ENCODE data around the gene SHROOM3. TPM values are rescaled to one million over a fixed set of nuclear protein-coding genes. Genes with fewer than 3 reads are reported as not detected.
A peak's percentile ranks its signal among the peaks of the same experiment; 100 is the strongest.

SHROOM3 gene
- total RNA-seq, 6 experiments from 2014 or later = 39.1 to 98.7 (median 40.9) TPM

- peaks cover 55% of the 10 kb centered on the region for H3K4me1 Mint-ChIP-seq (ENCODE audit: low read depth)
- no peak for TF ChIP-seq CTCF (IDR thresholded peaks at IDR 0.05)
- H3K36me3 Mint-ChIP-seq (ENCODE audit: low read depth) = no peaks in the 10 kb centered on the region
- H3K9me3 Mint-ChIP-seq = no peaks in the 10 kb centered on the region
- peak overlapping the region; percentile 81 for H3K27ac Mint-ChIP-seq
- DNase-seq = no peak
- H3K27me3 Mint-ChIP-seq (ENCODE audit: insufficient read depth) = peaks cover 4% of the 10 kb centered on the region; the same call in 1 of the 2 replicates
- peak overlapping the region; percentile 82; the same call in 1 of the 2 replicates for H3K4me3 Mint-ChIP-seq
These were observed 136.2 kb downstream of the SHROOM3 start for GRCh38 chr4:76571274-76571673.

- no peak for DNase-seq
- Mint-ChIP-seq H3K4me1 (ENCODE audit: low read depth) (peaks cover 47% of the 10 kb centered on the region), H3K27me3 (ENCODE audit: insufficient read depth) (peaks cover 4% of the 10 kb centered on the region; the same call in 1 of the 2 replicates), H3K9me3 (no peaks in the 10 kb centered on the region), H3K36me3 (ENCODE audit: low read depth) (no peaks in the 10 kb centered on the region), H3K4me3 (no peak overlapping the region), H3K27ac (peak overlapping the region; percentile 81; the same call in 1 of the 2 replicates)
- TF ChIP-seq CTCF (IDR thresholded peaks at IDR 0.05) = no peak
These were observed 137.2 kb downstream of the SHROOM3 start for GRCh38 chr4:76572224-76572623.

GRCh38 chr4:76576824-76577223, 141.8 kb downstream of the SHROOM3 start:
- TF ChIP-seq CTCF (IDR thresholded peaks at IDR 0.05) = no peak
- H3K36me3 Mint-ChIP-seq (ENCODE audit: low read depth) = no peaks in the 10 kb centered on the region
- no peaks in the 10 kb centered on the region for H3K9me3 Mint-ChIP-seq
- no peak overlapping the region for H3K27ac Mint-ChIP-seq
- peaks cover 23% of the 10 kb centered on the region for H3K4me1 Mint-ChIP-seq (ENCODE audit: low read depth)
- DNase-seq = no peak
- H3K27me3 Mint-ChIP-seq (ENCODE audit: insufficient read depth) = no peaks in the 10 kb centered on the region
- no peak overlapping the region for H3K4me3 Mint-ChIP-seq

- H3K27me3 Mint-ChIP-seq (ENCODE audit: insufficient read depth) = no peaks in the 10 kb centered on the region
- no peaks in the 10 kb centered on the region for H3K9me3 Mint-ChIP-seq
- no peak for TF ChIP-seq CTCF (IDR thresholded peaks at IDR 0.05)
- peaks cover 30% of the 10 kb centered on the region for H3K4me1 Mint-ChIP-seq (ENCODE audit: low read depth)
- H3K36me3 Mint-ChIP-seq (ENCODE audit: low read depth) = no peaks in the 10 kb centered on the region
- H3K27ac Mint-ChIP-seq = no peak overlapping the region
- H3K4me3 Mint-ChIP-seq = no peak overlapping the region
- no peak for DNase-seq
These were observed 143.1 kb downstream of the SHROOM3 start for GRCh38 chr4:76578002-76578560.

GRCh38 chr4:76579596-76580375, 144.8 kb downstream of the SHROOM3 start:
- TF ChIP-seq CTCF (IDR thresholded peaks at IDR 0.05) = no peak
- peaks cover 40% of the 10 kb centered on the region for H3K4me1 Mint-ChIP-seq (ENCODE audit: low read depth)
- H3K36me3 Mint-ChIP-seq (ENCODE audit: low read depth) = no peaks in the 10 kb centered on the region
- H3K27me3 Mint-ChIP-seq (ENCODE audit: insufficient read depth) = no peaks in the 10 kb centered on the region
- no peak overlapping the region for H3K4me3 Mint-ChIP-seq
- H3K27ac Mint-ChIP-seq = no peak overlapping the region
- H3K9me3 Mint-ChIP-seq = no peaks in the 10 kb centered on the region
- DNase-seq = no peak
